Ishikawa (cell line): ENCODE data around the gene PI4K2B.

ENCODE experiments used
- CEBPB ChIP-seq: IDR thresholded peaks from 2 replicates; pipeline ENCODE4 v1.6.1; 2012
- CREB1 ChIP-seq: IDR thresholded peaks from 2 replicates; pipeline ENCODE4 v1.6.1; 2012; ENCODE audit warnings: low read depth
- EP300 ChIP-seq: IDR thresholded peaks from 2 replicates; pipeline ENCODE4 v1.6.1; 2012; ENCODE audit warnings: borderline replicate concordance
- FOXM1 ChIP-seq: IDR thresholded peaks from 2 replicates; pipeline ENCODE4 v1.6.1; 2012; ENCODE audit warnings: low read depth, borderline replicate concordance
- RAD21 ChIP-seq: IDR thresholded peaks from 2 replicates; pipeline ENCODE4 v1.6.1; 2012; ENCODE audit warnings: low read depth
- TCF12 ChIP-seq: IDR thresholded peaks from 2 replicates; pipeline ENCODE4 v1.6.1; 2012; ENCODE audit warnings: low read depth
- TEAD4 ChIP-seq: IDR thresholded peaks from 2 replicates; pipeline ENCODE4 v1.6.1; 2012
- YY1 ChIP-seq: IDR thresholded peaks from 2 replicates; pipeline ENCODE4 v1.6.1; 2012; ENCODE audit warnings: low read depth
- ZBTB7A ChIP-seq: IDR thresholded peaks from 2 replicates; pipeline ENCODE4 v1.6.1; 2012; ENCODE audit warnings: low read depth
- TF ChIP-seq, protein P1 (sequence below): IDR thresholded peaks from 2 replicates; pipeline ENCODE4 v1.6.1; 2012; ENCODE audit warnings: low read depth, mild to moderate bottlenecking
- TF ChIP-seq, protein P2 (sequence below): IDR thresholded peaks from 2 replicates; pipeline ENCODE4 v1.6.1; 2012
- TF ChIP-seq, protein P3 (sequence below): IDR thresholded peaks from 2 replicates; pipeline ENCODE4 v1.6.1; 2012

- TF ChIP-seq CREB1 (no peak), YY1 (no peak), RAD21 (no peak), CEBPB (peak; percentile 36; the same call in 1 of the 2 replicates), FOXM1 (no peak), TEAD4 (no peak), TCF12 (no peak), EP300 (no peak), ZBTB7A (no peak)
- TF ChIP-seq, protein P1, sequence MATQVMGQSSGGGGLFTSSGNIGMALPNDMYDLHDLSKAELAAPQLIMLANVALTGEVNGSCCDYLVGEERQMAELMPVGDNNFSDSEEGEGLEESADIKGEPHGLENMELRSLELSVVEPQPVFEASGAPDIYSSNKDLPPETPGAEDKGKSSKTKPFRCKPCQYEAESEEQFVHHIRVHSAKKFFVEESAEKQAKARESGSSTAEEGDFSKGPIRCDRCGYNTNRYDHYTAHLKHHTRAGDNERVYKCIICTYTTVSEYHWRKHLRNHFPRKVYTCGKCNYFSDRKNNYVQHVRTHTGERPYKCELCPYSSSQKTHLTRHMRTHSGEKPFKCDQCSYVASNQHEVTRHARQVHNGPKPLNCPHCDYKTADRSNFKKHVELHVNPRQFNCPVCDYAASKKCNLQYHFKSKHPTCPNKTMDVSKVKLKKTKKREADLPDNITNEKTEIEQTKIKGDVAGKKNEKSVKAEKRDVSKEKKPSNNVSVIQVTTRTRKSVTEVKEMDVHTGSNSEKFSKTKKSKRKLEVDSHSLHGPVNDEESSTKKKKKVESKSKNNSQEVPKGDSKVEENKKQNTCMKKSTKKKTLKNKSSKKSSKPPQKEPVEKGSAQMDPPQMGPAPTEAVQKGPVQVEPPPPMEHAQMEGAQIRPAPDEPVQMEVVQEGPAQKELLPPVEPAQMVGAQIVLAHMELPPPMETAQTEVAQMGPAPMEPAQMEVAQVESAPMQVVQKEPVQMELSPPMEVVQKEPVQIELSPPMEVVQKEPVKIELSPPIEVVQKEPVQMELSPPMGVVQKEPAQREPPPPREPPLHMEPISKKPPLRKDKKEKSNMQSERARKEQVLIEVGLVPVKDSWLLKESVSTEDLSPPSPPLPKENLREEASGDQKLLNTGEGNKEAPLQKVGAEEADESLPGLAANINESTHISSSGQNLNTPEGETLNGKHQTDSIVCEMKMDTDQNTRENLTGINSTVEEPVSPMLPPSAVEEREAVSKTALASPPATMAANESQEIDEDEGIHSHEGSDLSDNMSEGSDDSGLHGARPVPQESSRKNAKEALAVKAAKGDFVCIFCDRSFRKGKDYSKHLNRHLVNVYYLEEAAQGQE: no peak
- TF ChIP-seq, protein P2, sequence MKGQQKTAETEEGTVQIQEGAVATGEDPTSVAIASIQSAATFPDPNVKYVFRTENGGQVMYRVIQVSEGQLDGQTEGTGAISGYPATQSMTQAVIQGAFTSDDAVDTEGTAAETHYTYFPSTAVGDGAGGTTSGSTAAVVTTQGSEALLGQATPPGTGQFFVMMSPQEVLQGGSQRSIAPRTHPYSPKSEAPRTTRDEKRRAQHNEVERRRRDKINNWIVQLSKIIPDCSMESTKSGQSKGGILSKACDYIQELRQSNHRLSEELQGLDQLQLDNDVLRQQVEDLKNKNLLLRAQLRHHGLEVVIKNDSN: no peak
- TF ChIP-seq, protein P3, sequence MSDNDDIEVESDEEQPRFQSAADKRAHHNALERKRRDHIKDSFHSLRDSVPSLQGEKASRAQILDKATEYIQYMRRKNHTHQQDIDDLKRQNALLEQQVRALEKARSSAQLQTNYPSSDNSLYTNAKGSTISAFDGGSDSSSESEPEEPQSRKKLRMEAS: no peak
These were observed 57.4 kb downstream of the PI4K2B start for GRCh38 chr4:25291158-25291733.
